Psoas muscle (tissue), 8 donors: ENCODE results near the gene PHYHIPL. TPM values are rescaled to one million over a fixed set of nuclear protein-coding genes. Genes with fewer than 3 reads are reported as not detected.

ENCODE experiments used
- ATAC-seq, 4 donors: fragments of 200-7000 bp; cut with Tn5 transposase; one replicate each; pipeline ENCODE4 v1.9.1; 2020; ENCODE audit warnings: moderate library complexity in 3 of 4, mild to moderate bottlenecking in 2 of 4
- DNase-seq, 2 donors: peaks; one replicate each; pipeline ENCODE4 v3.0.0-alpha.2; 2020
- H3K27ac ChIP-seq: fragments of 200-600 bp; one replicate; pipeline ENCODE4 v1.8.0; 2022
- H3K27me3 ChIP-seq, 3 donors: fragments of 200-600 bp in 1 of 3; one replicate each; pipeline versions ENCODE4 v1.6.1 to v1.8.0; 2013 to 2022; ENCODE audit warnings: low read length in 2 of 3, mild to moderate bottlenecking in 2 of 3, moderate library complexity in 1 of 3; ENCODE audit not compliant: insufficient read depth in 3 of 3
- H3K36me3 ChIP-seq, 2 donors: fragments of 200-600 bp in 1 of 2; one replicate each; pipeline versions ENCODE4 v1.6.1 to v1.8.0; 2013 to 2022; ENCODE audit warnings: low read depth in 1 of 2, mild to moderate bottlenecking in 1 of 2, moderate library complexity in 1 of 2; ENCODE audit not compliant: insufficient read depth in 1 of 2
- H3K4me1 ChIP-seq: fragments of 200-600 bp; one replicate; pipeline ENCODE4 v1.8.0; 2022
- H3K4me3 ChIP-seq: fragments of 200-600 bp; one replicate; pipeline ENCODE4 v1.8.0; 2022; ENCODE audit warnings: mild to moderate bottlenecking
- H3K9me3 ChIP-seq: fragments of 200-600 bp; one replicate; pipeline ENCODE4 v1.8.0; 2022
- WGBS, 3 donors: extraction: QIAGEN DNeasy Blood & Tissue Kit; methylation state at CpG; one replicate each; pipeline versions ENCODE4 v1.1.6 to v1.1.7; 2013; 5-methylcytosine and 5-hydroxymethylcytosine counted together
- intact Hi-C, 2 donors: fragments of 100-400 bp; cut with DNase I; formaldehyde crosslinking; loops; one replicate each; pipeline versions ENCODE4 v1.11.0 to v1.14.2; 2022
- polyA plus RNA-seq, 3 donors: library from polyadenylated mRNA; stranded (reverse); fragments of 200-250 nt; gene quantifications; one replicate each; pipeline ENCODE4 v1.2.3, GENCODE V29; 2013
- total RNA-seq, 4 donors: library from RNA; stranded (reverse); fragmentation: NEBNext Ultra II Directional in 2 of 4; extraction: Animal tissue kit (Norgen Biotek cat#: 25700) in 2 of 4; gene quantifications; one replicate each; pipeline versions ENCODE4 v1.2.1 to v1.2.4, GENCODE V29; 2021 to 2023
- TF ChIP-seq, protein P1 (sequence below): fragments of 200-600 bp; IDR thresholded peaks from one replicate; pipeline ENCODE4 v1.8.0; 2022; ENCODE audit warnings: antibody characterized with exemption
- donor health status: healthy with polysubstance abuse.
- donor health status: DM: no; HTN: no; CAD: no; lungs with moderate emphysema.
- donor health status: Bipolar disorder and iron deficiency.
- donor health status: healthy.
- donor health status: DM: yes; HTN: yes; CAD: no.
- donor health status: DM: no; HTN: no; CAD: no.
- donor health status: DM: no; HTN: no; CAD: no.
- donor health status: DM: yes; HTN: yes; CAD: no.

The PHYHIPL gene
- total and polyA plus RNA-seq, 7 donors, result 0.04 to 0.32 (median 0.10) TPM; not detected in 2

DNA sequence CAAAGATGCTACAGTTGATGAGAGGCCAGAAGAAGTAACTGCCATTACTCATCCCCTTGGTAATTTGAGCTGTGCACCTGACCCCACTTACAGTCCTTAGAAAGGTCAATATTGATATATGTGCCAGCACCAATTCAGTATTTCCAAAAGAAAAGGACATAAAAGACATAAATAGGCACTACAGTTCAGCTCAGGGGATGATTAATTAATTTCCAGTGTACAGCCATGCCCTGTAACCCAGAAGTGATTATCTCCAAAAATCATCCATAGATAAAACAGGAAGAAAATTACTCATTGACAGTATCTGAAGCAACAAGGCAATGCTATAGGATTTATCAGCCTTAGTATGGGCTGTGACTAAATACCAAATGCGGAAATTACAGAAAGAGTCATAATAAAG lies 82.4 kb downstream of the PHYHIPL start:
- DNase-seq (no peak), ATAC-seq (no peak)
- WGBS, 3 donors, result 99 to 100% (median 100%) methylated on average over 1 of the region's 1 CpG
- Histone ChIP-seq H3K27me3 (no peaks in the 10 kb centered on the region), H3K27ac (no peak overlapping the region), H3K4me1 (peaks cover 7% of the 10 kb centered on the region), H3K4me3 (no peak overlapping the region), H3K9me3 (no peaks in the 10 kb centered on the region), H3K36me3 (peaks cover 0 to 17% of the 10 kb centered on the region in 2 donors)
- intact Hi-C loops, result no loop called here
- TF ChIP-seq, protein P1, sequence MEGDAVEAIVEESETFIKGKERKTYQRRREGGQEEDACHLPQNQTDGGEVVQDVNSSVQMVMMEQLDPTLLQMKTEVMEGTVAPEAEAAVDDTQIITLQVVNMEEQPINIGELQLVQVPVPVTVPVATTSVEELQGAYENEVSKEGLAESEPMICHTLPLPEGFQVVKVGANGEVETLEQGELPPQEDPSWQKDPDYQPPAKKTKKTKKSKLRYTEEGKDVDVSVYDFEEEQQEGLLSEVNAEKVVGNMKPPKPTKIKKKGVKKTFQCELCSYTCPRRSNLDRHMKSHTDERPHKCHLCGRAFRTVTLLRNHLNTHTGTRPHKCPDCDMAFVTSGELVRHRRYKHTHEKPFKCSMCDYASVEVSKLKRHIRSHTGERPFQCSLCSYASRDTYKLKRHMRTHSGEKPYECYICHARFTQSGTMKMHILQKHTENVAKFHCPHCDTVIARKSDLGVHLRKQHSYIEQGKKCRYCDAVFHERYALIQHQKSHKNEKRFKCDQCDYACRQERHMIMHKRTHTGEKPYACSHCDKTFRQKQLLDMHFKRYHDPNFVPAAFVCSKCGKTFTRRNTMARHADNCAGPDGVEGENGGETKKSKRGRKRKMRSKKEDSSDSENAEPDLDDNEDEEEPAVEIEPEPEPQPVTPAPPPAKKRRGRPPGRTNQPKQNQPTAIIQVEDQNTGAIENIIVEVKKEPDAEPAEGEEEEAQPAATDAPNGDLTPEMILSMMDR, result no peak

DNA sequence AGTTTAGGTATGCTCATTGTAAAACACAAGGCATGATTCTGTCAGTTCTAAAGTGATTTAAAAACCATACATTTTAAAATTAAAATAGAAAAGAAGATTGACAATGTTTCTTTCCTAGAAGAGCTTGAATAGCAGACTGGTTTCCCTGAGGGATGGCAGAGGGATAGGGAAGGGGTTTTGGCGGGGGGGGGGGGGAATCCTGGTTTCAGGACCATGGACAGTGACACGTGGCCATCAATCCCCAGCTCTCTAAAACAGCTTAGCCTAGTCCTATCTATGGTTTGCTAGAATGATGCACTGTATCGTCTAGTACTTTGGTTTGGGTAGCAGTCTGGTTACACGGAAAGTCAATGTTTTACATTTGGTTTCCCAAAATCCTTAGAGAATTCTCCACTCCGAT lies 88.7 kb downstream of the PHYHIPL start:
- peaks cover 16% of the 10 kb centered on the region for H3K4me1 ChIP-seq
- H3K4me3 ChIP-seq, result no peak overlapping the region
- no peaks in the 10 kb centered on the region for H3K9me3 ChIP-seq
- no peaks in the 10 kb centered on the region for H3K27me3 ChIP-seq
- no peak overlapping the region for H3K27ac ChIP-seq
- ATAC-seq (peak in 1 of 4 donors; percentile 50), DNase-seq (no peak)
- WGBS, 3 donors, result 47 to 58% (median 51%) methylated on average over 4 to 5 of the region's 5 CpGs
- peaks cover 0 to 45% of the 10 kb centered on the region in 2 donors for H3K36me3 ChIP-seq
- intact Hi-C loops, result loop anchor here in 1 of 2 donors (5.0 kb wide), 1 partner anchor 92 kb away; no protein-coding TSS in a partner anchor
- TF ChIP-seq, protein P1, result no peak

DNA sequence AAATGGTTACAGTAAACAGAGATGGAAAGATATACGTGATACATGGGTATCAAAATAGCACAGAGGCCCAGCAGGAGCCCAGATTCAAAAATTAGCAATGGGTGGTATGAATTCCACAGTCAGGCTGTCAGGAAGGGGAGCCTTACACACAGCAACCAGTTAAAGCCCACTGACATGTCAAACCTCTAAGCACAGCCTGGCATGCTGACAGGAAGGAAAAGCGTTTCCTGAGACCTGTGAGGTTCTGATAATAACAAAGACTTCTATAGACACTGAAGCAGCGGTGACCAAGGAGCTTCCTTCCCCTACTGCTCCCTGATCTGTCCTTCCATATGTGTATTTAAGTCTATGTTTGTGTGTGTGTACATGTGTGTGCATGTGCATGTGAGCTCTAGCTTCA lies 89.9 kb downstream of the PHYHIPL start:
- TF ChIP-seq, protein P1, result no peak
- Histone ChIP-seq H3K4me3 (no peak overlapping the region), H3K27me3 (no peaks in the 10 kb centered on the region), H3K36me3 (peaks cover 0 to 45% of the 10 kb centered on the region in 2 donors), H3K27ac (no peak overlapping the region), H3K4me1 (peaks cover 16% of the 10 kb centered on the region), H3K9me3 (no peaks in the 10 kb centered on the region)
- intact Hi-C loops, result loop anchor here in 1 of 2 donors (5.0 kb wide), 1 partner anchor 91 kb away; no protein-coding TSS in a partner anchor
- DNase-seq (no peak), ATAC-seq (no peak)
- 58 to 63% (median 60%) methylated on average over 3 of the region's 3 CpGs for WGBS, 3 donors

DNA sequence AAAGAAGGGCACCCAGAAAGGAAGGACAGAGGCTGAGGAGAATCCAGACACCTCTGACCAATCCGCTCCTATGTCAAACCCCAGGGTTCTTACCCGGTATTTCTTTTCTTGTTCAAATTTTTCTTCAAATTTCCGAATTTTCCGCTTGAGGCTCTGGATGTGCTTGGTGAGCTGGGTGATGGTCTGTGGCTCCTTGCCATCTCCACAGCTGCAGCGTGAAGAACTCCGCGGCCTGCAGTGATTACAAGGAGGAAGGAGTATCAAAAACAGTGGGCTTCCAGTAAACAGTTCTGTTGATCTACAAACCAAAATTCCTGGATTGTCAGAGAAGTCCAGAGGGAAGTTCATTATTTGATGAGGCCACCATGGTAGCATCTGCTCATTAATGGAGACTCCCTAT lies 92.0 kb downstream of the PHYHIPL start:
- 54 to 67% (median 60%) methylated on average over 7 of the region's 7 CpGs for WGBS, 3 donors
- intact Hi-C loops, result loop anchor here in 1 of 2 donors (5.0 kb wide), 1 partner anchor 89 kb away; no protein-coding TSS in a partner anchor
- Histone ChIP-seq H3K9me3 (no peaks in the 10 kb centered on the region), H3K4me3 (no peak overlapping the region), H3K27me3 (no peaks in the 10 kb centered on the region), H3K4me1 (peaks cover 16% of the 10 kb centered on the region), H3K27ac (no peak overlapping the region), H3K36me3 (peaks cover 0 to 45% of the 10 kb centered on the region in 2 donors)
- DNase-seq (no peak), ATAC-seq (no peak)
- TF ChIP-seq, protein P1, result no peak

DNA sequence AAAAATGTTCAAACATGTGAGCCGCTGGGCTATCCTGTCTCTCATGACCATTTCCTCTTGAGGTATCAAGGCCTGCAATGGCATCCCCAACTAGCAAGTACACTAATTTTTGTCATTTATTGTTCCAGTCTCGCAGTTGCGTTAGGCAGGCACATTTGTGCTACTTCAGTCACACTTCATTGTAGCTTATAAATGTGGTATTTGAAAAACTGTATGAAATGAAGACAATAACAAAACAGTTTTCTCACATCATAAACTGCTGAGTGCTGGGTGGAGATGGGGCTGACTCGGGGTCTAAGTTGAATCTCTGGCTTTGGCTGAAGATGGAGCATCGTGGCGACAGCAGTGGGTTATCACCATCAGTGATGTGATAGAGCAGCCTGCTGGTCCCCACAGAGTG lies 93.2 kb downstream of the PHYHIPL start:
- peaks cover 0 to 45% of the 10 kb centered on the region in 2 donors for H3K36me3 ChIP-seq
- peaks cover 16% of the 10 kb centered on the region for H3K4me1 ChIP-seq
- H3K4me3 ChIP-seq, result no peak overlapping the region
- no peaks in the 10 kb centered on the region for H3K9me3 ChIP-seq
- intact Hi-C loops, result loop anchor here in 1 of 2 donors (5.0 kb wide), 1 partner anchor 88 kb away; no protein-coding TSS in a partner anchor
- H3K27me3 ChIP-seq, result no peaks in the 10 kb centered on the region
- WGBS, 3 donors, result 93 to 96% (median 93%) methylated on average over 6 of the region's 6 CpGs
- ATAC-seq (no peak), DNase-seq (no peak)
- H3K27ac ChIP-seq, result no peak overlapping the region
- TF ChIP-seq, protein P1, result no peak
